NCI-H446 (cell line): Measurements from ENCODE around the gene CDA.
"Not testable (repeated sequence)": the region's sequence is repeated elsewhere in the genome, so short reads cannot be mapped to it uniquely, and the experiment has no call there.

Source experiments
- DNase-seq, 2 experiments: peaks; one replicate each; lab custom pipeline; 2025; lab: John Stamatoyannopoulos, UW

CDA gene

GRCh38 chr1:20586953-20587660 is 1.8 kb upstream of the CDA start:
- no peak for DNase-seq

- DNase-seq = no peak
These were observed 1.2 kb upstream of the CDA start for GRCh38 chr1:20587661-20588053.

DNA sequence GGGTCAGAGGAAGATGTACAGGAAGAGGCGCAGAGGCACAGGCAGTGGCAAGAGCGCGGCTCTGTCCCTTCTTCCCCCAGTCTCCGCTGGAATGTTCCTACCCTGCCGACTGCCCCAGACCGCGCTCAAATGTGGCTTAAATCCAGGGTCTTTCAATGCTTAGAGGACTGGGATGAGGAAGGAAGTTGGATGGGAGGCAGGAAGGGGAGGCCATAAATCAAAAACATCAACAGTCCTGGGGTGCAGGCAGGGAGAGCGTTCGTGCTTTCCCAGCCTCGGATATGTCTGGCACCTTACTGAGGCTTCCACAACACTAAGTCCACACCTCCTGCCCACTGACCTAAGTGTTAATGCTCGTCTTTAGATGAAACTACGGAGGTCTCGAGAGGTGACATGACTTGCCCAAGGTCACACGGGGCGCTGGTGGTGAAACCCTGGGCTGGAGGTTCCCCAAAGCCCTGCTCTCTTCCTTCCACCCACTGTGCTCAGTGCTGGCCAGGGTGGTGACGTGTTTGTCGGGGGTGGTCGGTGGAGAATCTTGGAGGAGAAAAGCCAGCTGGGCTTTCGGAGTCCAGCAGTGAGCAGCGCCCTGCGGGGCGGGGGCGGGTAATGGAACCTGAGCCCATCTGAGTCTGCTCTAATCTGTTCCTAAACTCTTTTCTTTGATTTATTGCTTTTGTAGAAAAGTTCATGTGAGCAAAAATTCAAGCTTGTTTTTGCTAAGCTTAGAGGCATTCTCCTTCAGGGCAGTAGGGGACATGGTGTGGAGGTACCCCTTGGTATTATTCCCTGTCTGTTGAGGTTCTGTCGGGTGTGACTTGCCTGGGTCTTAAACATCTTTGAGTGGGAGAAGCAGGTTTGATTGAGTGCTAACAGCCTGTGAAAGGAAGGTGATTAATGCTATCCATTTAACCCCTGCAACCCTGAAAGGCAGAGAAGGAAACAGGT is 708 bp downstream of the CDA start:
- no peak for DNase-seq

GRCh38 chr1:20590306-20590777 is 1.4 kb downstream of the CDA start:
- no peak for DNase-seq

GRCh38 chr1:20593756-20594155 is 4.9 kb downstream of the CDA start:
- DNase-seq = no peak

GRCh38 chr1:20594746-20595145 is 5.8 kb downstream of the CDA start:
- no peak for DNase-seq

DNA sequence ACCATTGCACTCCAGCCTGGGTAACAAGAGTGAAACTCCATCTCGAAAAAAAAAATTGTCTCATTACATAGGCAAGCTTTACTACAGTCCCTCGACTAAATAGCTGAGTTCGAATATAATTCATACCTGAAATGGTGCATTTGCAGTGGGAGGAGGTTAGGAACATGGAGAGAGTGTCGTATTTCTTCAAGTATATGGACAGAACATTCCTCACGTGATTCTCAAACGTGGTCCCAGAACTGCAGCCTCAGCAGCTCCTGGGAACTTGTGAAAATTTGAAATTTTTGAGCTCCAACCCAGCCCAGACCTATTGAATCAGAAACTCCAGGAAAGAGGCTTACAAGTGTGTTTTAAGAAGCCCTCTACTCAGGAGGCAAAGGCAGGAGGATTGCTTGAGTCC is 7.2 kb downstream of the CDA start:
- DNase-seq = no peak

DNA sequence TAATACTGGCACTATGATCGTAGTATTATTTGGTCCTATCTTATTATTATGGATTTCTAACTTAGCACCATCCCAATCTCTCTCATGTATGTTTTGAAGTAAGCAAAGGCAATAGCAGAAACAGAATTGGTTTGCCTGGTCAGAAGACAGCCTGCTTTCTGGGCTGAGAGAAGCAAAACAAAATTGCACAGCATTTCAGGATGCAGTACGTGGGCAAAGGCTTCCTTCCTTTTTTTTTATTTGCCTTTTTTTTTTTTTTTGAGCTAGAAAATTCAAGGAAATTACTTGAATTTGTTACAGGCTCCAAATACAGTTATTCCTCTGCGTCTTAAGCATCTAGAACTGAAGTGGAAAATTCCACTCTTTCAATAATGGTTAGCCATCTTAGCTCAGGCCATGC is 8.8 kb downstream of the CDA start:
- no peak for DNase-seq

- no peak for DNase-seq
These were observed 11.3 kb downstream of the CDA start for GRCh38 chr1:20600156-20600555.

DNA sequence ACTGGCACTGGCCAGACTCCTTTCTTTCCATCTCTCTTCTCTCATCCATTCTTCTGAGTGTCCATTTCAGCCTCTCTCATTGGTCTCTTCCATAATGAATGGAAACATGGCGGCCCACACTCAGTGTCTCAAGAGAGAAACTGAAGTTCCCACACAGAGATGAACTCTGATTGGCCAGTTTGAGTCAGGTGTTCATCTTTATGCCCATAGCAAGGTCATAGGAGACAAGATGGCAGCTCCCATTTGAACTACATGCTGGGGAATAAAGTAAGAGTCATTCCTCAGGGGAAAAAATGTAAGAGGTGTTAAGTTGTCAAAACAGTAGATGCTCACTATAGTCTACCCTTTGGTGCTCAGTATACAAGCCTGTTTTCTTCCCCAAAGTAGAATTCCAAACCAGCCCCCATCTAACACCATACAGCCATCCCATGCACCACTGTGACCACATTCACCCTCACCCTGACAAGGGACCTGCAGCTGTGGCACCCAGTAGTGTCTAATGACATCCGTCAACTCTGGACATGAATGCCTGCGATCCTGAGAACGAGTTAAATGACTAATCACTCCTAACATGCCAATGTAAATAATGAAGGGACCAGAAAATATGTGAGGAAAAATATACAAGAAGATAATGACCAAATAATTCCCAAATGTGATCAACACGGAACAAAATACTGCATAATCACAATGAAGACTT is 12.4 kb downstream of the CDA start:
- DNase-seq = no peak

- DNase-seq = no peak
These were observed 14.1 kb downstream of the CDA start for GRCh38 chr1:20602851-20603450.

- no peak for DNase-seq
These were observed 14.9 kb downstream of the CDA start for GRCh38 chr1:20603504-20604464.

DNA sequence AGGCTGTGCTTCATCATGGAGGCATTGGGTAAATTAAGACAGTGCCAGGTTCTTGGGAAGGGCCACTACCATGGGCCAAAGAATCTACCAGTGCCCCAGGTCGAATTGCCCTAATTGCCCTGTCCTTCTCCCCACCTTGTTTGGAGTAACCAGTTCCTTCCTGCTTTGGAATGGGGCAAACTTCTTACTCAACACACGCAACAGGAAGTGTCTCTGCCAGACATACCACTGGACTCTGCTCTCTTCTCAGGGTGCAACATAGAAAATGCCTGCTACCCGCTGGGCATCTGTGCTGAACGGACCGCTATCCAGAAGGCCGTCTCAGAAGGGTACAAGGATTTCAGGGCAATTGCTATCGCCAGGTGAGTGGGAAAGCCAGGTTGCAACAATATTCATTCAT is 15.8 kb downstream of the CDA start:
- DNase-seq = no peak

- DNase-seq = not testable (repeated sequence)
These were observed 18.1 kb downstream of the CDA start for GRCh38 chr1:20606801-20607570.

DNA sequence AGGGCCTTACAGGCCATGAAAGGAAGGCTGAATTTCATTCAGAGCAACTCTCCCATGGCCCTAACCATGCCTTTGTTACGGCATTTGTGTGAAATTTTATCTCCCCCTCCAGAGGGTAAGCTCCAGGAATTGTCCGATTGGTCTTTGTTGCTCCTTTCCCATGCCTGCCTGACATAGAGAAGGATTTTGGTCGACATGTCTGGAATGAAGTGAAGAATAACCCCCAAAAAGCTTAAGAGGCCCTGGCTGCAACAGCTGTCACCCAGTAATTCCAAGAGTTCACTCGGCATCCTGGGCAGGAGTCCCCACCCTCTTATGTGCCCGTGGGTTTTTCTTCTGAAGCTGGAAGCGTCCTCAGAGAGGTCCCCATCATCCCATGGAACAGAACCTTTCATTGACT is 20.6 kb downstream of the CDA start:
- no peak for DNase-seq

DNA sequence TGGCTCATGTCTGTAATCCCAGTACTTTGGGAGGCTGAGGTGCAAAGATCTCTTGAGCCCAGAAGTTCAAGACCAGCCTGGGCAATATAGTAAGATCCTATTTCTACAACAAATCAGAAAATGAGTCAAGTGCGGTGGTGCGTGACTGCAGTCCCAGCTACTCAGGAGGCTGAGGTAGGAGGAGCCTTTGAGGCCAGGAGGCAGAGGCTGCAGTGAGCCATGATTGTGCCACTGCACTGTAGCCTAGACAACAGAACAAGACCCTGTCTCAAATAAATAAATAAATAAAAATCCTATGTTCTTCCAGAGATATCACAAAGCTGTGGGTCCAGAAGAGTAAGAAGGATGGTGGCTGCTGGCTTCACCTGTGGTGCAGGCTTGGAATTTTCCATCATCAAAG is 22.1 kb downstream of the CDA start:
- no peak for DNase-seq

DNA sequence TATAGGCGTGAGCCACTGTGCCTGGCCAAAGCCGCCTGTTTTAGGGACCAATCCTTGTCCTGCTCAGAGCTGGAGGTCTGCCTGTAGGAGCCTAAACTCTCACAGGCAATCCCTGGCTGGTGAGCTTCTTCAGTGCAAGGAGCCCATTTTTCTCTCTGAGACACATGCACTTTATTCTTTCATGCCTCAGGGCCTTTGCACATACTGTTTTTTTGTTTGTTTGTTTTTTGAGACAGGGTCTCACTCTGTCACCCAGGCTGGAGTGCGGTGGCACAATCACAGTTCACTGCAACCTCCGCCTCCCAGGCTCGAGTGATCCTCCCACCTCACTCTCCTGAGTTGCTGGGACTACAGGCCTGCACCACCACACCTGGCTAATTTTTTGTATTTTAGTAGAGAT is 22.8 kb downstream of the CDA start:
- no peak for DNase-seq

- no peak for DNase-seq
These were observed 23.4 kb downstream of the CDA start for GRCh38 chr1:20612221-20612746.

DNA sequence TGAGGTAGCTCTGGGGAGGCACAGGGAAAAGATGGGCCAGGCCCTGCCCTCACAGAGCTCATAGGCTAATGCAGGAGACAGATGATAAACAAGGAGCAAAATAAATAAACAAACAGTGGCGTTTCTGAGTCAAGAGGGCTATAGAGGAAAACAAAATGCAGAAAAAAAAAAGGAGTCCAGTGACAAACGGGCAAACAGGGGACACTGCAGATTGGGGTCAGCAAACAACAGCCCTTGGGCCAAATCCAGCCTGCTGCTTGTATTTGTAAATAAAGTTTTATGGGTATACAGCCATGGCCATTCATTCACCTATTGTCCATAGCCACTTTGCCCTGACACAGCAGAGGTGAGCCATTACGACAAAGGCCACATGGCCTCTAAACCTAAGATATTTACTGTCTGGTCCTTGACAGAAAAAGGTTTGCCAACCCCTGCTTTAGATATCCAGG is 25.3 kb downstream of the CDA start:
- no peak for DNase-seq
